Activated CD4-positive, alpha-beta T cell treated with anti-CD3 and anti-CD28 coated beads, Interleukin-2, amount 50 U/mL, for 16 hours (primary cell): ENCODE results near the gene WNT3A.
A peak's percentile ranks its signal among the peaks of the same experiment; 100 is the strongest.

Source experiments
- DNase-seq: peaks from one replicate; pipeline ENCODE4 v3.0.0-alpha.2; 2020

WNT3A gene

GRCh38 chr1:228072658-228073043 is 65.9 kb downstream of the WNT3A start:
- no peak for DNase-seq

GRCh38 chr1:228073061-228073856 is 66.5 kb downstream of the WNT3A start:
- no peak for DNase-seq

GRCh38 chr1:228073857-228074545 is 67.2 kb downstream of the WNT3A start:
- DNase-seq: no peak

GRCh38 chr1:228074954-228075730 is 68.3 kb downstream of the WNT3A start:
- no peak for DNase-seq

GRCh38 chr1:228075801-228076271 is 69.0 kb downstream of the WNT3A start:
- DNase-seq: no peak

GRCh38 chr1:228076796-228077430 is 70.1 kb downstream of the WNT3A start:
- no peak for DNase-seq

- no peak for DNase-seq
Observed at GRCh38 chr1:228077565-228078330, 71.0 kb downstream of the WNT3A start.

GRCh38 chr1:228079013-228079412 is 72.2 kb downstream of the WNT3A start:
- no peak for DNase-seq

GRCh38 chr1:228079601-228080263 is 72.9 kb downstream of the WNT3A start:
- no peak for DNase-seq

- no peak for DNase-seq
Observed at GRCh38 chr1:228081144-228081543, 74.3 kb downstream of the WNT3A start.

GRCh38 chr1:228081578-228082213 is 74.9 kb downstream of the WNT3A start:
- no peak for DNase-seq

- peak; percentile 95 for DNase-seq
Observed at GRCh38 chr1:228082214-228082917, 75.6 kb downstream of the WNT3A start, which contains the start of gene ARF1. TSS of gene ARF1 (plus strand) at chr1:228082708. CDS start at chr1:228097115, 14,407 bp downstream.

GRCh38 chr1:228082918-228083870 is 76.4 kb downstream of the WNT3A start:
- peak; percentile 23 for DNase-seq

GRCh38 chr1:228083871-228084278 is 77.1 kb downstream of the WNT3A start:
- no peak for DNase-seq

- DNase-seq: peak; percentile 68
Observed at GRCh38 chr1:228084325-228084724, 77.5 kb downstream of the WNT3A start.

GRCh38 chr1:228084797-228085196 is 78.0 kb downstream of the WNT3A start:
- DNase-seq: no peak

GRCh38 chr1:228085287-228085951 is 78.6 kb downstream of the WNT3A start:
- no peak for DNase-seq

GRCh38 chr1:228087771-228088251 is 81.0 kb downstream of the WNT3A start:
- peak; percentile 22 for DNase-seq
